ENCODE data around the gene PRKG1. TPM values are rescaled to one million over a fixed set of nuclear protein-coding genes. Genes with fewer than 3 reads are reported as not detected.

The PRKG1 gene
- total RNA-seq, 1 donor from 2014 or later = 4.6 TPM

DNA sequence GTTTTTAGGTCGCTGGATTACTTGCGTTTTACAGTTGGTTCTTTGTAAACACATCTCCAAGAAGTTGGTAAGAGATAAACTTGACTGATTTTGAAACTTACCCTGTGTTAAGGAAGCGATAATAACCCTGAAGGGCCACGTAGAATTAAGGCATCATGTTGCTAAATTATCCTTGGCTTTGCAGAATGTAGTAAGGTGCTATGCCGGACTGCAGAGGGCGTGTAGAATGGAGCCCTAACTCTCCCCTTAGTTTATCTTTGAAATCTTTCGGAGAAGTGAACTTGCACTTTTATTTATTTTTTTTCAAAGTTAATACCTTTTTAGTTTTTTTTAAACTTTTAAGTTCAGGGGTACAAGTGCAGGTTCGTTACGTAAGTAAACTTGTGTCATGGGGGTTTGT lies 1031.0 kb downstream of the PRKG1 start:
- Mint-ChIP-seq H3K4me3 (ENCODE audit: low read depth) (no peak overlapping the region), H3K4me1 (ENCODE audit: low read depth) (peaks cover under 1% of the 10 kb centered on the region), H3K9me3 (ENCODE audit: low read depth) (no peaks in the 10 kb centered on the region), H3K36me3 (ENCODE audit: insufficient read depth) (no peaks in the 10 kb centered on the region), H3K27ac (no peak overlapping the region), H3K27me3 (no peaks in the 10 kb centered on the region)
- DNase-seq (ENCODE audit: low spot score, unreplicated experiment) = no peak
- TF ChIP-seq, protein P1, sequence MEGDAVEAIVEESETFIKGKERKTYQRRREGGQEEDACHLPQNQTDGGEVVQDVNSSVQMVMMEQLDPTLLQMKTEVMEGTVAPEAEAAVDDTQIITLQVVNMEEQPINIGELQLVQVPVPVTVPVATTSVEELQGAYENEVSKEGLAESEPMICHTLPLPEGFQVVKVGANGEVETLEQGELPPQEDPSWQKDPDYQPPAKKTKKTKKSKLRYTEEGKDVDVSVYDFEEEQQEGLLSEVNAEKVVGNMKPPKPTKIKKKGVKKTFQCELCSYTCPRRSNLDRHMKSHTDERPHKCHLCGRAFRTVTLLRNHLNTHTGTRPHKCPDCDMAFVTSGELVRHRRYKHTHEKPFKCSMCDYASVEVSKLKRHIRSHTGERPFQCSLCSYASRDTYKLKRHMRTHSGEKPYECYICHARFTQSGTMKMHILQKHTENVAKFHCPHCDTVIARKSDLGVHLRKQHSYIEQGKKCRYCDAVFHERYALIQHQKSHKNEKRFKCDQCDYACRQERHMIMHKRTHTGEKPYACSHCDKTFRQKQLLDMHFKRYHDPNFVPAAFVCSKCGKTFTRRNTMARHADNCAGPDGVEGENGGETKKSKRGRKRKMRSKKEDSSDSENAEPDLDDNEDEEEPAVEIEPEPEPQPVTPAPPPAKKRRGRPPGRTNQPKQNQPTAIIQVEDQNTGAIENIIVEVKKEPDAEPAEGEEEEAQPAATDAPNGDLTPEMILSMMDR (IDR thresholded peaks at IDR 0.05; ENCODE audit: unreplicated experiment) = no peak

DNA sequence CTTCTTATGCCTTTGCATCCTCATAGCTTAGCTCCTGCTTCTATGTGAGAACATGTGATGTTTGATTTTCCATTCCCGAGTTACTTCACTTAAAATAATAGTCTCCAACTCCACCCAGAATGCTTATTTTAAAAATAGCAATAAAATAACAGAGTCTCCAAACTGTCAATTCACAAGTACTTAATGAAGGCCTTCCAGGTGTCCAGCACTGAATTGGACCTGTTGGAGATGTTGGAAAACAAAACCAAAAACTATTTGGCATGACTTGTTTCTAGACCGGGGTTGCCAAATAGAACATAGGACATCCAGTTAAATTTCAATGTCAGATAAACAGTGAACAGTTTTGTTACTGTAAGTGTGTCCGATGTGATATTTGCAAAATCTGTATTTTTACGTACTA lies 1031.7 kb downstream of the PRKG1 start:
- Mint-ChIP-seq H3K4me1 (ENCODE audit: low read depth) (no peaks in the 10 kb centered on the region), H3K9me3 (ENCODE audit: low read depth) (no peaks in the 10 kb centered on the region), H3K4me3 (ENCODE audit: low read depth) (no peak overlapping the region), H3K27ac (no peak overlapping the region), H3K27me3 (no peaks in the 10 kb centered on the region), H3K36me3 (ENCODE audit: insufficient read depth) (no peaks in the 10 kb centered on the region)
- TF ChIP-seq, protein P1 (IDR thresholded peaks at IDR 0.05; ENCODE audit: unreplicated experiment) = no peak
- DNase-seq (ENCODE audit: low spot score, unreplicated experiment) = no peak

DNA sequence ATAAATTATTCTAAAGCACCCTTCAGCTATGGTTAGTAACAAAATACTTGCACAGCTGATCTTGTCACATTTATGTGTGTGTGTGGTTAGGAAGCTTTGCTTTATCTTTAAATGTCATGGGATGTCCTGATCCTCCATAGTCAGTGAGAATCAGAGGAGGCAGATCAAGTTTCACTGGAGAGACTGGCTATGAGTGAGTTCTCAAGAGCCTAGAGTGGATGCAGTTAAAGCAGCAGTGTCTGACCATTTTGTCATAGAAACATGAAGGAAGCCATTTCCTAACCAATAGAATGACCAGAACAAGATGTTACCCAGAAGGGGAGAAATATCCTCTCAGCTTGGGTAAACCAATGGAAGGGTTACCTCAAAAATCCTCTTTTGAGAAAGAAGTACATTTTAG lies 1032.6 kb downstream of the PRKG1 start:
- Mint-ChIP-seq H3K9me3 (ENCODE audit: low read depth) (no peaks in the 10 kb centered on the region), H3K4me1 (ENCODE audit: low read depth) (no peaks in the 10 kb centered on the region), H3K27me3 (no peaks in the 10 kb centered on the region), H3K4me3 (ENCODE audit: low read depth) (no peak overlapping the region), H3K36me3 (ENCODE audit: insufficient read depth) (no peaks in the 10 kb centered on the region), H3K27ac (no peak overlapping the region)
- no peak for DNase-seq (ENCODE audit: low spot score, unreplicated experiment)
- TF ChIP-seq, protein P1 (IDR thresholded peaks at IDR 0.05; ENCODE audit: unreplicated experiment) = no peak

DNA sequence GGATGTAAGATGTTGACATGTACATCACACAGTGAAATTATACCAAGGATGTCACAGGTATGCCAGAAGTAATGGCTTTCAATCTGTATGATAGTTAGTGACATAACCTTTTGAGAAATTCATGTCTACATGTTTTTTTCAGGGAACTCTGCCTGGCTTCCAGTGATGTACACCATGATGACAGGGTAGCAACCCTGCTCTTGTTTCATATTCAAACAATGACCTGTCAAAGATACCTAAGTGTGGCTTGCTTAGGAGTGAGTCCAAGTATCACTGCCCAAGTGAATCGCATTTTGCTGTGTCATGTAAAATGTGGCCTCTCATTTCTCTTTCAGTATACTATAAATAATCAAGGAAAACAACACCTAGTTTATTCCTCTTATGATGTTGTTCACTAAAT lies 1033.9 kb downstream of the PRKG1 start:
- no peak for DNase-seq (ENCODE audit: low spot score, unreplicated experiment)
- Mint-ChIP-seq H3K4me3 (ENCODE audit: low read depth) (no peak overlapping the region), H3K27ac (no peak overlapping the region), H3K4me1 (ENCODE audit: low read depth) (no peaks in the 10 kb centered on the region), H3K36me3 (ENCODE audit: insufficient read depth) (no peaks in the 10 kb centered on the region), H3K9me3 (ENCODE audit: low read depth) (no peaks in the 10 kb centered on the region), H3K27me3 (no peaks in the 10 kb centered on the region)
- TF ChIP-seq, protein P1 (IDR thresholded peaks at IDR 0.05; ENCODE audit: unreplicated experiment) = no peak

DNA sequence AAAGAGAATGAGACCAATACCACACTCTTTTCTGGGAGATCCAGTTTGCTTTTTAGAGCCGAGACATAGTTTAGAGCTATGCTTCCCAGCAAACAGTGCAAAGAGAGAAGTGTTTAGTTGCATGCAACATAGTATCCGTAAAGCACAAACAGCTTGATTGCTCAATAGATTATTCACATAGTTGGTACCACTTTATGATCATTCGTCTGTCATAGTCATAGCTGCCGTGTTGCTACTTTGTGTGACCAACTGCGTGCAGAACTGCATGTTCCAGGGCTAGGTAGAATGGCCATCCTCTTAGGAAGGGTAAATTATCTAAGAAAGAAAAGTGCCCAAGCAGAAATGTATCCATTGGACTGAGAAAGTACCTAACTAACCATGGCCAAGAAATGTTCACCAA lies 1036.3 kb downstream of the PRKG1 start:
- H3K36me3 Mint-ChIP-seq (ENCODE audit: insufficient read depth) = no peaks in the 10 kb centered on the region
- H3K4me3 Mint-ChIP-seq (ENCODE audit: low read depth) = no peak overlapping the region
- H3K4me1 Mint-ChIP-seq (ENCODE audit: low read depth) = no peaks in the 10 kb centered on the region
- H3K27me3 Mint-ChIP-seq = no peaks in the 10 kb centered on the region
- TF ChIP-seq, protein P1 (IDR thresholded peaks at IDR 0.05; ENCODE audit: unreplicated experiment) = no peak
- H3K27ac Mint-ChIP-seq = no peak overlapping the region
- peaks cover 2% of the 10 kb centered on the region for H3K9me3 Mint-ChIP-seq (ENCODE audit: low read depth)
- no peak for DNase-seq (ENCODE audit: low spot score, unreplicated experiment)

All from progenitor cell of endocrine pancreas (in vitro differentiated cells).